HepG2 (cell line): ENCODE results near the gene B3GNT9. TPM values are rescaled to one million over a fixed set of nuclear protein-coding genes. Genes with fewer than 3 reads are reported as not detected.

ENCODE experiments used
- ARHGAP35 ChIP-seq: sonication (generic); formaldehyde crosslinking; IDR thresholded peaks from 2 replicates; pipeline ENCODE4 v1.9.0; 2022; ENCODE audit warnings: mild to moderate bottlenecking, inconsistent platforms, moderate library complexity, missing genetic modification reagents, borderline replicate concordance
- CBX2 ChIP-seq, 2 experiments: fragments of 200-600 bp in 1 of 2; sonication (generic); formaldehyde crosslinking in 1 of 2; IDR thresholded peaks; 2 replicates each; pipeline versions ENCODE4 v1.7.0 to v1.8.1; 2018 to 2022; ENCODE audit warnings: low read depth in 2 of 2, low read length in 1 of 2, mild to moderate bottlenecking in 1 of 2, missing genetic modification reagents in 1 of 2
- DRAP1 ChIP-seq: IDR thresholded peaks from 2 replicates; pipeline ENCODE4 v1.6.1; 2016; ENCODE audit warnings: missing genetic modification reagents, missing compliant biosample characterization
- FOXP1 ChIP-seq, 2 experiments: fragments of 450-650 bp in 1 of 2; IDR thresholded peaks; 2 replicates each; pipeline ENCODE4 v1.6.1; 2017 to 2018; ENCODE audit warnings: antibody characterized with exemption in 1 of 2
- HDAC2 ChIP-seq: sonication (generic); formaldehyde crosslinking; IDR thresholded peaks from 2 replicates; pipeline ENCODE4 v1.4.0; 2020; ENCODE audit warnings: missing genetic modification reagents
- HHEX ChIP-seq: IDR thresholded peaks from 2 replicates; pipeline ENCODE4 v1.6.1; 2016; ENCODE audit warnings: control low read depth
- HNRNPUL1 ChIP-seq: fragments of 200-400 bp; formaldehyde crosslinking; IDR thresholded peaks from 2 replicates; pipeline ENCODE4 v1.6.1; 2017; ENCODE audit warnings: low read depth, mild to moderate bottlenecking, low read length, moderate library complexity
- ISX ChIP-seq: sonication (generic); formaldehyde crosslinking; conservative IDR thresholded peaks from 2 replicates; pipeline ENCODE4 v1.5.0; 2020; ENCODE audit warnings: missing genetic modification reagents
- LBX2 ChIP-seq: sonication (generic); formaldehyde crosslinking; IDR thresholded peaks from 2 replicates; pipeline ENCODE4 v1.5.0; 2020; ENCODE audit warnings: missing genetic modification reagents, mild to moderate bottlenecking, borderline replicate concordance
- MTA1 ChIP-seq: sonication (generic); formaldehyde crosslinking; IDR thresholded peaks from 2 replicates; pipeline ENCODE4 v1.4.0; 2020; ENCODE audit warnings: missing genetic modification reagents, mild to moderate bottlenecking, borderline replicate concordance
- NONO ChIP-seq, 2 experiments: fragments of 450-650 bp in 1 of 2; sonication (generic) in 1 of 2; formaldehyde crosslinking in 1 of 2; IDR thresholded peaks in 1 of 2; conservative IDR thresholded peaks in 1 of 2; 2 replicates each; pipeline versions ENCODE4 v1.6.1 to v1.8.0; 2017 to 2022; ENCODE audit warnings: mild to moderate bottlenecking in 1 of 2, missing genetic modification reagents in 1 of 2, moderate library complexity in 1 of 2
- SRSF4 ChIP-seq: fragments of 200-400 bp; formaldehyde crosslinking; IDR thresholded peaks from one replicate; pipeline ENCODE4 v1.6.1; 2018; ENCODE audit warnings: mild to moderate bottlenecking, low read depth, low read length, moderate library complexity; ENCODE audit not compliant: poor library complexity, severe bottlenecking
- TEAD3 ChIP-seq: optimal IDR thresholded peaks from 2 replicates; pipeline ENCODE3; 2016; ENCODE audit warnings: borderline replicate concordance
- TIGD3 ChIP-seq: sonication (generic); formaldehyde crosslinking; IDR thresholded peaks from 2 replicates; pipeline ENCODE4 v1.5.1; 2020; ENCODE audit warnings: mild to moderate bottlenecking, missing genetic modification reagents, borderline replicate concordance
- XRCC5 ChIP-seq: fragments of 200-400 bp; formaldehyde crosslinking; optimal IDR thresholded peaks from 2 replicates; pipeline ENCODE3; 2017; ENCODE audit warnings: mild to moderate bottlenecking, low read length
- ZNF281 ChIP-seq: sonication (generic); formaldehyde crosslinking; IDR thresholded peaks from 2 replicates; pipeline ENCODE4 v1.4.0; 2020; ENCODE audit warnings: missing genetic modification reagents, borderline replicate concordance
- ZNF333 ChIP-seq: sonication (generic); formaldehyde crosslinking; IDR thresholded peaks from 2 replicates; pipeline ENCODE4 v1.4.0; 2020; ENCODE audit warnings: mild to moderate bottlenecking, missing genetic modification reagents, borderline replicate concordance
- ZNF367 ChIP-seq: sonication (generic); formaldehyde crosslinking; IDR thresholded peaks from 2 replicates; pipeline ENCODE4 v1.4.0; 2020; ENCODE audit warnings: missing genetic modification reagents, borderline replicate concordance
- ZNF576 ChIP-seq: sonication (generic); formaldehyde crosslinking; IDR thresholded peaks from 2 replicates; pipeline ENCODE4 v1.4.0; 2020; ENCODE audit warnings: mild to moderate bottlenecking, missing genetic modification reagents
- ZNF598 ChIP-seq: sonication (generic); formaldehyde crosslinking; IDR thresholded peaks from 2 replicates; pipeline ENCODE4 v1.5.1; 2020; ENCODE audit warnings: mild to moderate bottlenecking, missing genetic modification reagents, borderline replicate concordance
- ZNF644 ChIP-seq: IDR thresholded peaks from 2 replicates; pipeline ENCODE4 v1.6.1; 2016; ENCODE audit warnings: low read depth
- ZNF652 ChIP-seq: IDR thresholded peaks from 2 replicates; pipeline ENCODE4 v1.6.1; 2016; ENCODE audit warnings: low read depth, borderline replicate concordance
- ZNF777 ChIP-seq: sonication (generic); formaldehyde crosslinking; IDR thresholded peaks from 2 replicates; pipeline ENCODE4 v1.4.0; 2020; ENCODE audit warnings: missing genetic modification reagents
- ZNF790 ChIP-seq: sonication (generic); formaldehyde crosslinking; IDR thresholded peaks from 2 replicates; pipeline ENCODE4 v1.8.0; 2022; ENCODE audit warnings: missing genetic modification reagents, mild to moderate bottlenecking, borderline replicate concordance
- ZNF878 ChIP-seq: sonication (generic); formaldehyde crosslinking; IDR thresholded peaks from 2 replicates; pipeline ENCODE4 v1.8.1; 2023; ENCODE audit warnings: mild to moderate bottlenecking, missing genetic modification reagents, moderate library complexity
- polyA plus RNA-seq, 8 experiments: library from polyadenylated mRNA; depleted of rRNA in 3 of 8; stranded (reverse) in 7 of 8; unstranded in 1 of 8; fragments of >200 nt; fragmentation: Illumina TruSeq in 4 of 8; extraction: Trizol in 4 of 8; gene quantifications; 2 replicates each; pipeline versions ENCODE4 v1.2.1 to v1.2.3, GENCODE V29; 2011 to 2016; ENCODE audit warnings: low read depth in 4 of 8, missing spikeins in 1 of 8, mixed read lengths in 1 of 8; ENCODE audit not compliant: insufficient read depth in 1 of 8
- total RNA-seq, 5 experiments: library from RNA; depleted of rRNA; stranded (reverse); fragments of >200 nt; fragmentation: Illumina TruSeq; extraction: Trizol; gene quantifications; 2 replicates each; pipeline ENCODE4 v1.2.3, GENCODE V29; 2016; ENCODE audit warnings: low read depth in 1 of 5

The B3GNT9 gene
- total and polyA plus RNA-seq, 2 of the 13 experiments (the other 11 are each of a cell fraction or from before 2014, with no cell fraction given): 1.5 to 3.1 TPM

- peak; percentile 95 for TF ChIP-seq ARHGAP35 (CRISPR knock-in tag)
- no peak for TF ChIP-seq CBX2 (IDR thresholded peaks at IDR 0.05; ENCODE audit: low read depth, low read length)
- TF ChIP-seq CBX2 (CRISPR knock-in tag; IDR thresholded peaks at IDR 0.05; ENCODE audit: low read depth): no peak; the same call in 1 of the 2 replicates
- no peak for TF ChIP-seq ZNF644 (CRISPR knock-in tag)
- no peak for TF ChIP-seq TIGD3 (CRISPR knock-in tag)
- peak; percentile 70 for TF ChIP-seq HDAC2 (CRISPR knock-in tag)
- TF ChIP-seq HHEX (CRISPR knock-in tag): no peak
- TF ChIP-seq ZNF333 (CRISPR knock-in tag): peak; percentile 51; the same call in 1 of the 2 replicates
- TF ChIP-seq XRCC5: peak; percentile 56
- no peak; the same call in 1 of the 2 replicates for TF ChIP-seq ZNF790 (CRISPR knock-in tag)
- peak; percentile 85; the same call in 1 of the 2 replicates for TF ChIP-seq MTA1 (CRISPR knock-in tag)
- no peak for TF ChIP-seq ZNF878
- no peak for TF ChIP-seq HNRNPUL1
- no peak for TF ChIP-seq NONO (IDR thresholded peaks at IDR 0.05)
- peak; percentile 97 for TF ChIP-seq NONO (CRISPR knock-in tag; conservative IDR thresholded peaks at IDR 0.05)
- TF ChIP-seq TEAD3 (CRISPR knock-in tag): peak; percentile 63
- peak; percentile 84; the same call in 1 of the 2 replicates for TF ChIP-seq ZNF367 (CRISPR knock-in tag)
- TF ChIP-seq ZNF652: no peak
- TF ChIP-seq ZNF598 (CRISPR knock-in tag): peak; percentile 77; the same call in 1 of the 2 replicates
- TF ChIP-seq ZNF281 (CRISPR knock-in tag): peak; percentile 50; the same call in 1 of the 2 replicates
- peak; percentile 62 for TF ChIP-seq DRAP1 (CRISPR knock-in tag)
- peak; percentile 91; the same call in 1 of the 2 replicates for TF ChIP-seq ISX
- no peak; the same call in 1 of the 2 replicates for TF ChIP-seq LBX2 (CRISPR knock-in tag)
- TF ChIP-seq SRSF4: no peak
- peak; percentile 76; the same call in 1 of the 2 replicates for TF ChIP-seq ZNF777
- TF ChIP-seq FOXP1 (IDR thresholded peaks at IDR 0.05): no peak
- TF ChIP-seq FOXP1 (CRISPR knock-in tag; IDR thresholded peaks at IDR 0.05): peak; percentile 46; the same call in 1 of the 2 replicates
- TF ChIP-seq ZNF576: peak; percentile 78; the same call in 1 of the 2 replicates
These were observed 13.8 kb upstream of the B3GNT9 start, which contains the start of gene HSF4 (continued) for GRCh38 chr16:67164599-67165061.
